SK-N-SH (cell line): ENCODE data around the gene UFC1. TPM values are rescaled to one million over a fixed set of nuclear protein-coding genes. Genes with fewer than 3 reads are reported as not detected.
"Not testable (repeated sequence)": the region's sequence is repeated elsewhere in the genome, so short reads cannot be mapped to it uniquely, and the experiment has no call there.

Experiments used
- CTCF ChIA-PET: fragments of 300-600, 350-600 bp; formaldehyde crosslinking; extraction: SDS; loops from one replicate; lab custom pipeline; 2021; lab: Yijun Ruan, JAX
- POLR2A ChIA-PET: fragments of 350-600 bp; sonication (Branson Sonifier 250); formaldehyde crosslinking; extraction: SDS; loops from one replicate; lab custom pipeline; 2020; ENCODE audit warnings: antibody characterized with exemption, inconsistent platforms; lab: Yijun Ruan, JAX
- DNase-seq: peaks from one replicate; pipeline ENCODE4 v3.0.0; 2012
- H2AFZ ChIP-seq: fragments of 200-600 bp; sonication (generic); 2 replicates; pipeline ENCODE4 v1.8.1; 2016; ENCODE audit warnings: antibody characterized with exemption, mild to moderate bottlenecking, low read depth
- H3F3A ChIP-seq: fragments of 200-600 bp; sonication (generic); replicated peaks from 2 replicates; pipeline ENCODE3; 2016; ENCODE audit warnings: antibody characterized with exemption, mild to moderate bottlenecking; ENCODE audit not compliant: insufficient read depth
- H3K27ac ChIP-seq, 2 experiments: fragments of 200-500 bp in 1 of 2; fragments of 200-600 bp in 1 of 2; sonication (Bioruptor generic) in 1 of 2; sonication (generic), shearing (Covaris generic) in 1 of 2; 2 replicates each; pipeline versions ENCODE4 v1.5.1 to v1.6.1; 2014 to 2016; ENCODE audit warnings: low read depth in 2 of 2, inconsistent platforms in 1 of 2, low read length in 1 of 2, mild to moderate bottlenecking in 1 of 2, mixed read lengths in 1 of 2
- H3K27me3 ChIP-seq: fragments of 200-600 bp; sonication (generic), shearing (Covaris generic); 2 replicates; pipeline ENCODE4 v1.6.1; 2016; ENCODE audit warnings: mixed run types; ENCODE audit not compliant: insufficient read depth
- H3K36me3 ChIP-seq, 2 experiments: fragments of 200-500 bp in 1 of 2; fragments of 200-600 bp in 1 of 2; sonication (Bioruptor generic) in 1 of 2; sonication (generic) in 1 of 2; replicated peaks in 1 of 2; 2 replicates each; pipeline versions ENCODE3 to v1.5.1; 2014 to 2016; ENCODE audit warnings: low read length in 1 of 2, mild to moderate bottlenecking in 1 of 2; ENCODE audit not compliant: insufficient read depth in 2 of 2, control insufficient read depth in 1 of 2
- H3K4me1 ChIP-seq, 2 experiments: fragments of 200-500 bp in 1 of 2; fragments of 200-600 bp in 1 of 2; sonication (Bioruptor generic) in 1 of 2; sonication (generic), shearing (Covaris generic) in 1 of 2; 2 replicates each; pipeline versions ENCODE4 v1.5.1 to v1.6.1; 2014 to 2016; ENCODE audit warnings: low read depth in 1 of 2, low read length in 1 of 2, mixed run types in 1 of 2; ENCODE audit not compliant: insufficient read depth in 2 of 2, control insufficient read depth in 1 of 2
- H3K4me2 ChIP-seq: fragments of 200-600 bp; sonication (generic), shearing (Covaris generic); 2 replicates; pipeline ENCODE4 v1.6.1; 2017; ENCODE audit warnings: mixed run types
- H3K4me3 ChIP-seq, 2 experiments: fragments of 200-500 bp in 1 of 2; fragments of 200-600 bp in 1 of 2; sonication (Bioruptor generic) in 1 of 2; sonication (generic), shearing (Covaris generic) in 1 of 2; 2 replicates each; pipeline versions ENCODE4 v1.5.1 to v1.8.1; 2014 to 2016; ENCODE audit warnings: low read depth in 2 of 2, inconsistent platforms in 1 of 2, low read length in 1 of 2, mild to moderate bottlenecking in 1 of 2, mixed read lengths in 1 of 2, moderate library complexity in 1 of 2
- H3K79me2 ChIP-seq: fragments of 200-600 bp; sonication (generic); 2 replicates; pipeline ENCODE4 v1.8.1; 2017; ENCODE audit warnings: mild to moderate bottlenecking; ENCODE audit not compliant: insufficient read depth
- H3K9ac ChIP-seq: fragments of 200-600 bp; sonication (generic); 2 replicates; pipeline ENCODE4 v1.6.1; 2017; ENCODE audit warnings: mixed run types
- H3K9me2 ChIP-seq: fragments of 200-600 bp; sonication (generic); 2 replicates; pipeline ENCODE4 v1.6.1; 2017; ENCODE audit warnings: mixed run types
- H3K9me3 ChIP-seq: fragments of 200-600 bp; sonication (generic); 2 replicates; pipeline ENCODE4 v1.6.1; 2017; ENCODE audit warnings: mixed run types, mild to moderate bottlenecking, moderate library complexity
- H4K20me1 ChIP-seq: fragments of 200-600 bp; sonication (generic); 2 replicates; pipeline ENCODE4 v1.6.1; 2017; ENCODE audit warnings: mild to moderate bottlenecking, mixed run types; ENCODE audit not compliant: insufficient read depth
- CHD2 ChIP-seq: fragments of 150-350 bp; IDR thresholded peaks from 2 replicates; pipeline ENCODE4 v1.6.1; 2018; ENCODE audit warnings: low read length; ENCODE audit not compliant: partially characterized antibody
- EP300 ChIP-seq, 2 experiments: IDR thresholded peaks; 2 replicates each; pipeline versions ENCODE4 v1.4.0 to v1.6.1; 2012; ENCODE audit warnings: borderline replicate concordance in 1 of 2, low read depth in 1 of 2, low read length in 1 of 2
- EZH2phosphoT487 ChIP-seq: fragments of 200-600 bp; sonication (generic); IDR thresholded peaks from 2 replicates; pipeline ENCODE4 v1.6.1; 2017; ENCODE audit warnings: low read depth, mixed run types, mild to moderate bottlenecking, antibody characterized with exemption, moderate library complexity, borderline replicate concordance
- FOSL2 ChIP-seq: IDR thresholded peaks from 2 replicates; pipeline ENCODE4 v1.4.0; 2012; ENCODE audit warnings: low read depth, mild to moderate bottlenecking, moderate library complexity, borderline replicate concordance
- GABPA ChIP-seq: IDR thresholded peaks from 2 replicates; pipeline ENCODE4 v1.4.0; 2012; ENCODE audit warnings: low read depth, mild to moderate bottlenecking
- JUND ChIP-seq: IDR thresholded peaks from 2 replicates; pipeline ENCODE4 v1.4.0; 2012
- MXI1 ChIP-seq: IDR thresholded peaks from 2 replicates; pipeline ENCODE4 v1.6.1; 2012; ENCODE audit warnings: mild to moderate bottlenecking, low read depth, low read length, improper control_type of control experiment
- PBX3 ChIP-seq: IDR thresholded peaks from 2 replicates; pipeline ENCODE4; 2012
- POLR2AphosphoS5 ChIP-seq: IDR thresholded peaks from 2 replicates; pipeline ENCODE4 v1.6.1; 2012; ENCODE audit warnings: low read depth, low read length
- RAD21 ChIP-seq: IDR thresholded peaks from 2 replicates; pipeline ENCODE4 v1.6.1; 2012; ENCODE audit warnings: mild to moderate bottlenecking, low read length
- RFX5 ChIP-seq: IDR thresholded peaks from 2 replicates; pipeline ENCODE4 v1.6.1; 2012; ENCODE audit warnings: mild to moderate bottlenecking, improper control_type of control experiment, low read length
- SMC3 ChIP-seq: IDR thresholded peaks from 2 replicates; pipeline ENCODE4 v1.6.1; 2012; ENCODE audit warnings: low read depth, low read length, improper control_type of control experiment
- TAF1 ChIP-seq: IDR thresholded peaks from 2 replicates; pipeline ENCODE4 v1.6.1; 2012; ENCODE audit warnings: low read depth, mild to moderate bottlenecking, low read length, moderate library complexity, borderline replicate concordance
- TEAD4 ChIP-seq: IDR thresholded peaks from 2 replicates; pipeline ENCODE4 v1.4.0; 2012; ENCODE audit warnings: mild to moderate bottlenecking, borderline replicate concordance; ENCODE audit not compliant: insufficient read depth
- USF2 ChIP-seq: fragments of 150-350 bp; IDR thresholded peaks from 2 replicates; pipeline ENCODE4 v1.6.1; 2017; ENCODE audit warnings: antibody characterized with exemption, low read length, low read depth, borderline replicate concordance
- YY1 ChIP-seq: IDR thresholded peaks from 2 replicates; pipeline ENCODE4 v1.4.0; 2012; ENCODE audit warnings: low read depth, mild to moderate bottlenecking
- WGBS: methylation state at CpG from one replicate; pipeline ENCODE4 v1.1.6; 2017; ENCODE audit warnings: low lambda C conversion rate; 5-methylcytosine and 5-hydroxymethylcytosine counted together
- polyA plus RNA-seq, 3 experiments: library from polyadenylated mRNA; depleted of rRNA; stranded (reverse); fragments of >200 nt; gene quantifications; 2 replicates each; pipeline ENCODE4 v1.2.3, GENCODE V29; 2012
- TF ChIP-seq, protein P1 (sequence below): IDR thresholded peaks from 2 replicates; pipeline ENCODE4 v1.4.0; 2012; ENCODE audit warnings: low read depth
- TF ChIP-seq, protein P2 (sequence below): IDR thresholded peaks from 2 replicates; pipeline ENCODE4 v1.4.0; 2012; ENCODE audit warnings: low read depth, borderline replicate concordance

UFC1 gene
- polyA plus RNA-seq, 1 of the 3 experiments (the other 2 are of a cell fraction): 150 TPM

DNA sequence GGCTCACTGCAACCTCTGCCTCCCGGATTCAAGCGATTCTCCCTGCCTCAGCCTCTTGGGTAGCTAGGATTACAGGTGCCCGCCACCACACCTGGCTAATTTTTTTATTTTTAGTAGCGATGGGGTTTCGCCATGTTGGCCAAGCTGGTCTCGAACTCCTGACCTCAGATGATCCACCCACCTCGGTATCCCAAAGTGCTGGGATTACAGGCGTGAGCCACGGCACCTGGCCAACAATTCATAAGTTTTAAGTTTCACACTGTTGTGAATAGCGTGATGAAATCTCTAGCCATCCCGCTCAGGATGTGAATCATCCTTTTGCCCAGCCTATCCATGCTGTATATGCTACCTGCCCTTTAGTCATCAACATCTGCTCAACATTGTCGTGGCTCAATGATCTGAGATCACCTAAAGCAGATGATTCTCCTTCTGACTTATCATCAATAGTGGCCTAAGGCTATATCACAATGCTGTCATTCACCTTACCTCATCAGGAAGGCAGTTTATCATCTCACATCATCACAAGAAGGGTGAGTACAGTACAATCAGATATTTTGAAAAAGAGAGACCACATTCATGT, 38.6 kb upstream of the UFC1 start (continued):
- TF ChIP-seq MXI1: no peak
- TF ChIP-seq TEAD4: no peak
- no peak for TF ChIP-seq RFX5
- no peak for TF ChIP-seq RAD21
- peak; percentile 61 for TF ChIP-seq JUND
- no peak for TF ChIP-seq EZH2phosphoT487
- 0 out of 2 replicates have a peak, but pooled peaks have one; percentile 2 for TF ChIP-seq PBX3
- peak in 1 of 2 experiments; percentile 31; a peak in 1 of 4 replicates for TF ChIP-seq EP300 (IDR thresholded peaks at IDR 0.05; ENCODE audit: borderline replicate concordance in 1 of 2, low read depth in 1 of 2, low read length in 1 of 2)
- TF ChIP-seq CHD2: no peak
- peak; percentile 29; the same call in 1 of the 2 replicates for TF ChIP-seq POLR2AphosphoS5
- TF ChIP-seq, all 33 proteins: peak for 8

- POLR2A ChIA-PET: not testable (repeated sequence)
- CTCF ChIA-PET: interaction anchor here (0.7 to 1.6 kb wide), 2 partner anchors 16 to 18 kb away, joined by 3 to 5 read pairs; partner anchors contain the start of gene KLHDC9
These were observed 37.8 kb upstream of the UFC1 start for GRCh38 chr1:161115961-161116360.

GRCh38 chr1:161117759-161118581, 35.8 kb upstream of the UFC1 start, which contains the start of the genes NIT1 and PFDN2:
Gene NIT1, plus strand, starts transcription at chr1:161118105. Its CDS starts 72 bp downstream, at chr1:161118177.
Gene PFDN2, minus strand, starts transcription at chr1:161118037. Its CDS starts 11 bp downstream, at chr1:161118026.
- peaks cover 33 to 38% of the 10 kb centered on the region in 2 experiments for H3K36me3 ChIP-seq
- peak; percentile 85 for TF ChIP-seq POLR2AphosphoS5
- TF ChIP-seq FOSL2: no peak; the same call in 1 of the 2 replicates
- TF ChIP-seq, protein P1, sequence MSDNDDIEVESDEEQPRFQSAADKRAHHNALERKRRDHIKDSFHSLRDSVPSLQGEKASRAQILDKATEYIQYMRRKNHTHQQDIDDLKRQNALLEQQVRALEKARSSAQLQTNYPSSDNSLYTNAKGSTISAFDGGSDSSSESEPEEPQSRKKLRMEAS: peak; percentile 55; the same call in 1 of the 2 replicates
- TF ChIP-seq RAD21: no peak
- peak; percentile 89 for TF ChIP-seq GABPA
- no peak for TF ChIP-seq SMC3
- TF ChIP-seq USF2: no peak
- peak; percentile 98 for TF ChIP-seq TAF1
- TF ChIP-seq YY1: peak; percentile 94
- peak; percentile 41 for TF ChIP-seq CHD2
- TF ChIP-seq JUND: no peak
- TF ChIP-seq, protein P2, sequence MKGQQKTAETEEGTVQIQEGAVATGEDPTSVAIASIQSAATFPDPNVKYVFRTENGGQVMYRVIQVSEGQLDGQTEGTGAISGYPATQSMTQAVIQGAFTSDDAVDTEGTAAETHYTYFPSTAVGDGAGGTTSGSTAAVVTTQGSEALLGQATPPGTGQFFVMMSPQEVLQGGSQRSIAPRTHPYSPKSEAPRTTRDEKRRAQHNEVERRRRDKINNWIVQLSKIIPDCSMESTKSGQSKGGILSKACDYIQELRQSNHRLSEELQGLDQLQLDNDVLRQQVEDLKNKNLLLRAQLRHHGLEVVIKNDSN: no peak

More at GRCh38 chr1:161115961-161116360, 37.8 kb upstream of the UFC1 start:
- peak overlapping the region; percentile 92 for H3K4me2 ChIP-seq
- not testable (repeated sequence) for H3K4me3 ChIP-seq, H2AFZ ChIP-seq, DNase-seq, H3K9me3 ChIP-seq, H3K27me3 ChIP-seq, H3K9ac ChIP-seq, H3K9me2 ChIP-seq
- WGBS: 95% methylated on average over 6 of the region's 6 CpGs
- H3K36me3 ChIP-seq: peaks cover 17 to 21% of the 10 kb centered on the region in 2 experiments
- peaks cover 86% of the 10 kb centered on the region for H3K79me2 ChIP-seq
- H3K27ac ChIP-seq: peak overlapping the region in 1 of 2 experiments; percentile 45; a peak in 2 of 4 replicates
- peaks cover 45% of the 10 kb centered on the region for H4K20me1 ChIP-seq
- peaks cover 22 to 25% of the 10 kb centered on the region in 2 experiments; a peak in 3 of 4 replicates for H3K4me1 ChIP-seq
- H3F3A ChIP-seq: peaks cover 15% of the 10 kb centered on the region

More at GRCh38 chr1:161117759-161118581, 35.8 kb upstream of the UFC1 start, which contains the start of the genes NIT1 and PFDN2:
- H2AFZ ChIP-seq: peak within 1 kb of the TSS; percentile 82
- WGBS: 2% methylated on average over 22 of the region's 58 CpGs
- peaks cover 15% of the 10 kb centered on the region for H3F3A ChIP-seq
- H3K9me3 ChIP-seq: no peaks in the 10 kb centered on the region
- H3K9me2 ChIP-seq: no peaks in the 10 kb centered on the region
- POLR2A ChIA-PET: interaction anchor here (0.7 to 2.1 kb wide), 9 partner anchors 9 to 84 kb away, joined by 3 to 12 read pairs (median 3); partner anchors contain the start of genes NDUFS2, PPOX and USF1
- peak within 1 kb of the TSS; percentile 93 for H3K9ac ChIP-seq
- H4K20me1 ChIP-seq: peaks cover 26% of the 10 kb centered on the region
- peaks cover 22 to 25% of the 10 kb centered on the region in 2 experiments; a peak in 3 of 4 replicates for H3K4me1 ChIP-seq
- peak within 1 kb of the TSS; percentile 92 for H3K4me2 ChIP-seq
- no peaks in the 10 kb centered on the region for H3K27me3 ChIP-seq
- DNase-seq: peak; percentile 94
- H3K4me3 ChIP-seq: peak within 1 kb of the TSS; percentile 79 to 92
- CTCF ChIA-PET: interaction anchor here (0.5 to 1.5 kb wide), 4 partner anchors 13 to 128 kb away, joined by 3 to 9 read pairs (median 4); partner anchors contain the start of gene DEDD
- peak within 1 kb of the TSS; percentile 90 to 93 for H3K27ac ChIP-seq
- peaks cover 72% of the 10 kb centered on the region for H3K79me2 ChIP-seq
